Measurements from ENCODE around the gene EHBP1.

EHBP1 gene

GRCh38 chr2:62716768-62717167 lies 11.3 kb downstream of the EHBP1 start:
- DNase-seq (ENCODE audit: low spot score): no peak
- Histone ChIP-seq H3K27me3 (ENCODE audit: control insufficient read depth in 3 of 3, insufficient read depth in 3 of 3, low read depth in 1 of 3, low read length in 3 of 3) (no peaks in the 10 kb centered on the region), H3K4ac (ENCODE audit: low read length) (no peak overlapping the region), H3K4me1 (ENCODE audit: control insufficient read depth in 2 of 2, insufficient read depth in 1 of 2, low read depth in 1 of 2, low read length in 2 of 2) (no peaks in the 10 kb centered on the region), H2BK5ac (ENCODE audit: low read length) (no peak overlapping the region), H3K14ac (ENCODE audit: low read length) (no peak overlapping the region), H3K23ac (ENCODE audit: low read depth, low read length, poor library complexity) (no peak overlapping the region), H2AK5ac (ENCODE audit: low read depth, low read length) (no peak overlapping the region), H3K18ac (ENCODE audit: low read length) (no peak overlapping the region), H3K79me1 (ENCODE audit: low read depth, low read length) (no peaks in the 10 kb centered on the region), H4K91ac (ENCODE audit: low read depth, low read length, poor library complexity) (no peak overlapping the region), H2BK120ac (ENCODE audit: low read depth, low read length) (no peak overlapping the region), H2BK12ac (ENCODE audit: low read length) (no peak overlapping the region), H2BK15ac (ENCODE audit: low read length) (no peak overlapping the region), H2AFZ (ENCODE audit: low read length) (no peak overlapping the region), H3K9ac (ENCODE audit: low read depth, low read length, poor library complexity) (no peak overlapping the region), H3K36me3 (replicated peaks in 1 of 2; ENCODE audit: control insufficient read depth in 2 of 2, insufficient read depth in 2 of 2, low read length in 2 of 2) (peaks cover 0 to 34% of the 10 kb centered on the region in 2 donors), H3K9me3 (replicated peaks in 1 of 2; ENCODE audit: control insufficient read depth in 2 of 2, insufficient read depth in 1 of 2, low read depth in 1 of 2, low read length in 2 of 2) (peaks cover 0 to 7% of the 10 kb centered on the region in 2 donors), H3K27ac (replicated peaks; ENCODE audit: low read length) (no peak overlapping the region), H3K4me3 (ENCODE audit: low read length in 2 of 2) (no peak overlapping the region), H3K4me2 (ENCODE audit: insufficient read depth, low read length, poor library complexity, severe bottlenecking) (no peak overlapping the region), H4K8ac (ENCODE audit: low read depth, low read length) (no peak overlapping the region)
- WGBS, 2 donors (ENCODE audit: extremely low coverage in 2 of 2, insufficient read length in 2 of 2, insufficient replicate concordance in 1 of 2): no CpG with 5 or more reads among the region's 4 CpGs

GRCh38 chr2:62717503-62718081 lies 12.1 kb downstream of the EHBP1 start:
- Histone ChIP-seq H2AFZ (ENCODE audit: low read length) (no peak overlapping the region), H3K23ac (ENCODE audit: low read depth, low read length, poor library complexity) (no peak overlapping the region), H3K4me1 (ENCODE audit: control insufficient read depth in 2 of 2, insufficient read depth in 1 of 2, low read depth in 1 of 2, low read length in 2 of 2) (no peaks in the 10 kb centered on the region), H3K9me3 (replicated peaks in 1 of 2; ENCODE audit: control insufficient read depth in 2 of 2, insufficient read depth in 1 of 2, low read depth in 1 of 2, low read length in 2 of 2) (peaks cover 0 to 9% of the 10 kb centered on the region in 2 donors), H3K18ac (ENCODE audit: low read length) (no peak overlapping the region), H3K4me3 (ENCODE audit: low read length in 2 of 2) (no peak overlapping the region), H3K27ac (replicated peaks; ENCODE audit: low read length) (no peak overlapping the region), H2BK12ac (ENCODE audit: low read length) (no peak overlapping the region), H2BK120ac (ENCODE audit: low read depth, low read length) (no peak overlapping the region), H3K36me3 (replicated peaks in 1 of 2; ENCODE audit: control insufficient read depth in 2 of 2, insufficient read depth in 2 of 2, low read length in 2 of 2) (peaks cover 0 to 26% of the 10 kb centered on the region in 2 donors), H3K14ac (ENCODE audit: low read length) (no peak overlapping the region), H3K79me1 (ENCODE audit: low read depth, low read length) (no peaks in the 10 kb centered on the region), H3K9ac (ENCODE audit: low read depth, low read length, poor library complexity) (no peak overlapping the region), H4K91ac (ENCODE audit: low read depth, low read length, poor library complexity) (no peak overlapping the region), H4K8ac (ENCODE audit: low read depth, low read length) (no peak overlapping the region), H3K4ac (ENCODE audit: low read length) (no peak overlapping the region), H3K4me2 (ENCODE audit: insufficient read depth, low read length, poor library complexity, severe bottlenecking) (no peak overlapping the region), H2BK5ac (ENCODE audit: low read length) (no peak overlapping the region), H2BK15ac (ENCODE audit: low read length) (no peak overlapping the region), H2AK5ac (ENCODE audit: low read depth, low read length) (no peak overlapping the region), H3K27me3 (ENCODE audit: control insufficient read depth in 3 of 3, insufficient read depth in 3 of 3, low read depth in 1 of 3, low read length in 3 of 3) (no peaks in the 10 kb centered on the region)
- WGBS, 2 donors (ENCODE audit: extremely low coverage in 2 of 2, insufficient read length in 2 of 2, insufficient replicate concordance in 1 of 2): no CpG with 5 or more reads among the region's 4 CpGs
- DNase-seq (ENCODE audit: low spot score): no peak

- DNase-seq (ENCODE audit: low spot score): no peak
- H2BK120ac ChIP-seq (ENCODE audit: low read depth, low read length): no peak overlapping the region
- no peak overlapping the region for H2AFZ ChIP-seq (ENCODE audit: low read length)
- peaks cover 0 to 23% of the 10 kb centered on the region in 2 donors for H3K36me3 ChIP-seq (replicated peaks in 1 of 2; ENCODE audit: control insufficient read depth in 2 of 2, insufficient read depth in 2 of 2, low read length in 2 of 2)
- H3K14ac ChIP-seq (ENCODE audit: low read length): no peak overlapping the region
- H3K4me3 ChIP-seq (ENCODE audit: low read length in 2 of 2): no peak overlapping the region
- H3K27me3 ChIP-seq (ENCODE audit: control insufficient read depth in 3 of 3, insufficient read depth in 3 of 3, low read depth in 1 of 3, low read length in 3 of 3): no peaks in the 10 kb centered on the region
- H3K9ac ChIP-seq (ENCODE audit: low read depth, low read length, poor library complexity): no peak overlapping the region
- H2BK5ac ChIP-seq (ENCODE audit: low read length): no peak overlapping the region
- no peak overlapping the region for H3K4me2 ChIP-seq (ENCODE audit: insufficient read depth, low read length, poor library complexity, severe bottlenecking)
- WGBS, 2 donors (ENCODE audit: extremely low coverage in 2 of 2, insufficient read length in 2 of 2, insufficient replicate concordance in 1 of 2): no CpG with 5 or more reads among the region's 2 CpGs
- no peak overlapping the region for H2BK12ac ChIP-seq (ENCODE audit: low read length)
- H3K9me3 ChIP-seq (replicated peaks in 1 of 2; ENCODE audit: control insufficient read depth in 2 of 2, insufficient read depth in 1 of 2, low read depth in 1 of 2, low read length in 2 of 2): peaks cover 0 to 14% of the 10 kb centered on the region in 2 donors
- H4K8ac ChIP-seq (ENCODE audit: low read depth, low read length): no peak overlapping the region
- H3K27ac ChIP-seq (replicated peaks; ENCODE audit: low read length): no peak overlapping the region
- H3K23ac ChIP-seq (ENCODE audit: low read depth, low read length, poor library complexity): no peak overlapping the region
- no peak overlapping the region for H3K4ac ChIP-seq (ENCODE audit: low read length)
- no peaks in the 10 kb centered on the region for H3K4me1 ChIP-seq (ENCODE audit: control insufficient read depth in 2 of 2, insufficient read depth in 1 of 2, low read depth in 1 of 2, low read length in 2 of 2)
- no peaks in the 10 kb centered on the region for H3K79me1 ChIP-seq (ENCODE audit: low read depth, low read length)
- H4K91ac ChIP-seq (ENCODE audit: low read depth, low read length, poor library complexity): no peak overlapping the region
- H2BK15ac ChIP-seq (ENCODE audit: low read length): no peak overlapping the region
- H3K18ac ChIP-seq (ENCODE audit: low read length): no peak overlapping the region
- no peak overlapping the region for H2AK5ac ChIP-seq (ENCODE audit: low read depth, low read length)
Measured at GRCh38 chr2:62718225-62718822, 12.8 kb downstream of the EHBP1 start.

GRCh38 chr2:62719757-62720156 lies 14.2 kb downstream of the EHBP1 start:
- Histone ChIP-seq H3K9me3 (replicated peaks in 1 of 2; ENCODE audit: control insufficient read depth in 2 of 2, insufficient read depth in 1 of 2, low read depth in 1 of 2, low read length in 2 of 2) (peaks cover 0 to 21% of the 10 kb centered on the region in 2 donors), H3K79me1 (ENCODE audit: low read depth, low read length) (no peaks in the 10 kb centered on the region), H3K4ac (ENCODE audit: low read length) (no peak overlapping the region), H4K8ac (ENCODE audit: low read depth, low read length) (no peak overlapping the region), H2BK15ac (ENCODE audit: low read length) (no peak overlapping the region), H2BK12ac (ENCODE audit: low read length) (no peak overlapping the region), H3K36me3 (replicated peaks in 1 of 2; ENCODE audit: control insufficient read depth in 2 of 2, insufficient read depth in 2 of 2, low read length in 2 of 2) (peaks cover 0 to 15% of the 10 kb centered on the region in 2 donors), H4K91ac (ENCODE audit: low read depth, low read length, poor library complexity) (no peak overlapping the region), H3K4me2 (ENCODE audit: insufficient read depth, low read length, poor library complexity, severe bottlenecking) (no peak overlapping the region), H2BK120ac (ENCODE audit: low read depth, low read length) (no peak overlapping the region), H3K14ac (ENCODE audit: low read length) (no peak overlapping the region), H3K27me3 (ENCODE audit: control insufficient read depth in 3 of 3, insufficient read depth in 3 of 3, low read depth in 1 of 3, low read length in 3 of 3) (no peaks in the 10 kb centered on the region), H3K27ac (replicated peaks; ENCODE audit: low read length) (no peak overlapping the region), H3K23ac (ENCODE audit: low read depth, low read length, poor library complexity) (no peak overlapping the region), H2AK5ac (ENCODE audit: low read depth, low read length) (no peak overlapping the region), H3K4me3 (ENCODE audit: low read length in 2 of 2) (no peak overlapping the region), H3K18ac (ENCODE audit: low read length) (no peak overlapping the region), H3K9ac (ENCODE audit: low read depth, low read length, poor library complexity) (no peak overlapping the region), H2AFZ (ENCODE audit: low read length) (no peak overlapping the region), H3K4me1 (ENCODE audit: control insufficient read depth in 2 of 2, insufficient read depth in 1 of 2, low read depth in 1 of 2, low read length in 2 of 2) (peaks cover 0 to 3% of the 10 kb centered on the region in 2 donors), H2BK5ac (ENCODE audit: low read length) (no peak overlapping the region)
- DNase-seq (ENCODE audit: low spot score): no peak
